Tibial nerve (tissue), 3 donors: ENCODE data around the gene CROCC2.

Source experiments
- POLR2A ChIP-seq, 2 donors: fragments of 450-650 bp; IDR thresholded peaks; one replicate each; pipeline ENCODE4 v1.6.1; 2017; ENCODE audit warnings: antibody characterized with exemption in 2 of 2, mild to moderate bottlenecking in 2 of 2, moderate library complexity in 2 of 2
- TF ChIP-seq, protein P1 (sequence below), 5 experiments: fragments of 200-600 bp in 3 of 5; fragments of 450-650 bp in 2 of 5; sonication (generic) in 3 of 5; IDR thresholded peaks; one replicate each; pipeline ENCODE4 v1.5.1; 2016 to 2019; ENCODE audit warnings: antibody characterized with exemption in 5 of 5, mild to moderate bottlenecking in 3 of 5, moderate library complexity in 2 of 5

DNA sequence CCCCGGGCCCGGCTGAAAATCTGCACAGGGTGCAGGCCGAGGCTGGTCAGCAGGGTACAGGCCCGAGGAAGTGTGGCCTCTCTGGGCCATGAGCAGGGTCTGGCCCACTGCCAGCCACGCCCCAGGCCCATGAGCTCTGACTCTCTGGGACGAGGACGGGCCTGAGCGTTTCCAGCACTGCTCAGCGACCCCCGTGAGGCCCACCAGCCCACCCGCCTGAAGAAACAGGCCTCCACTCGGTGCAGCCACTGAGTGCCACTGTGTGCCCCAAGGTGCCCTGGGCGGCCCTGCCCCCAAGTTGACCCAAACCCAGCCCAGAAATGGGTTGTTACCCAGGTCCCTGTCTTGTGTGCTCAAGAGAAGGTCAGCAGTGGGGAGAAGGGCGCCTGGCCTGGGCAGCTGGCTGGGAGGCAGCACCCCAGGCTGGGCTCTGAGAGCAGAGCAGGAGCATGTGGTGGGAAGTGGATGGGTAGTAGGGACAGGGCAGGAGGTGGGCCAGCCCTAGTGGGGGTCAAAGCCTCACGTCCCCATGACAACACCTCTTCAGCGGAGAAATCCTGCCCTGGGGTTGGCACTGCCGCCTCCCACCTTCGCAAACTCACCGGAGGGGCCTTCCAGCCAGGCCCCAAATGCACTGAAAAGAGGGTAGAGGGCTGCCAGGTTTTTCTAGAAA, 90.2 kb downstream of the CROCC2 start:
- TF ChIP-seq POLR2A (IDR thresholded peaks at IDR 0.05), result no peak
- TF ChIP-seq, protein P1, sequence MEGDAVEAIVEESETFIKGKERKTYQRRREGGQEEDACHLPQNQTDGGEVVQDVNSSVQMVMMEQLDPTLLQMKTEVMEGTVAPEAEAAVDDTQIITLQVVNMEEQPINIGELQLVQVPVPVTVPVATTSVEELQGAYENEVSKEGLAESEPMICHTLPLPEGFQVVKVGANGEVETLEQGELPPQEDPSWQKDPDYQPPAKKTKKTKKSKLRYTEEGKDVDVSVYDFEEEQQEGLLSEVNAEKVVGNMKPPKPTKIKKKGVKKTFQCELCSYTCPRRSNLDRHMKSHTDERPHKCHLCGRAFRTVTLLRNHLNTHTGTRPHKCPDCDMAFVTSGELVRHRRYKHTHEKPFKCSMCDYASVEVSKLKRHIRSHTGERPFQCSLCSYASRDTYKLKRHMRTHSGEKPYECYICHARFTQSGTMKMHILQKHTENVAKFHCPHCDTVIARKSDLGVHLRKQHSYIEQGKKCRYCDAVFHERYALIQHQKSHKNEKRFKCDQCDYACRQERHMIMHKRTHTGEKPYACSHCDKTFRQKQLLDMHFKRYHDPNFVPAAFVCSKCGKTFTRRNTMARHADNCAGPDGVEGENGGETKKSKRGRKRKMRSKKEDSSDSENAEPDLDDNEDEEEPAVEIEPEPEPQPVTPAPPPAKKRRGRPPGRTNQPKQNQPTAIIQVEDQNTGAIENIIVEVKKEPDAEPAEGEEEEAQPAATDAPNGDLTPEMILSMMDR (IDR thresholded peaks at IDR 0.05), result no peak
